ENCODE data around the gene KRTAP19-5.

The KRTAP19-5 gene

GRCh38 chr21:30487336-30487735 lies 14.6 kb downstream of the KRTAP19-5 start, which contains the start of gene KRTAP19-2:
TSS of gene KRTAP19-2 (minus strand) at chr21:30487436. CDS start at chr21:30487348, 88 bp downstream.
- DNase-seq (ENCODE audit: low read depth, low spot score), result no peak
- H3K4me3 ChIP-seq (ENCODE audit: low read depth, low read length), result no peak within 1 kb of the TSS
- ChIA-PET CTCF (no interaction called here), POLR2A (no interaction called here)
- no peak for TF ChIP-seq CTCF (IDR thresholded peaks at IDR 0.05; ENCODE audit: insufficient read depth, low read length, missing control alignments)

- H3K4me3 ChIP-seq (ENCODE audit: low read depth, low read length), result no peak overlapping the region
- ChIA-PET CTCF (no interaction called here), POLR2A (no interaction called here)
- TF ChIP-seq CTCF (IDR thresholded peaks at IDR 0.05; ENCODE audit: insufficient read depth, low read length, missing control alignments), result no peak
- DNase-seq (ENCODE audit: low read depth, low spot score), result no peak
Measured at GRCh38 chr21:30486180-30486579, 15.8 kb downstream of the KRTAP19-5 start.

GRCh38 chr21:30482130-30482529 lies 19.8 kb downstream of the KRTAP19-5 start:
- CTCF ChIA-PET, result no interaction called here
- POLR2A ChIA-PET, result no interaction called here
- H3K4me3 ChIP-seq (ENCODE audit: low read depth, low read length), result no peak overlapping the region
- no peak for DNase-seq (ENCODE audit: low read depth, low spot score)
- no peak for TF ChIP-seq CTCF (IDR thresholded peaks at IDR 0.05; ENCODE audit: insufficient read depth, low read length, missing control alignments)

GRCh38 chr21:30480145-30480544 lies 21.8 kb downstream of the KRTAP19-5 start, which contains the start of gene KRTAP19-1:
TSS of gene KRTAP19-1 (minus strand) at chr21:30480367. CDS start at chr21:30480317, 50 bp downstream.
- DNase-seq (ENCODE audit: low read depth, low spot score), result no peak
- no peak within 1 kb of the TSS for H3K4me3 ChIP-seq (ENCODE audit: low read depth, low read length)
- POLR2A ChIA-PET, result no interaction called here
- TF ChIP-seq CTCF (IDR thresholded peaks at IDR 0.05; ENCODE audit: insufficient read depth, low read length, missing control alignments), result no peak
- CTCF ChIA-PET, result no interaction called here

- TF ChIP-seq CTCF (IDR thresholded peaks at IDR 0.05; ENCODE audit: insufficient read depth, low read length, missing control alignments), result no peak
- ChIA-PET CTCF (no interaction called here), POLR2A (no interaction called here)
- no peak for DNase-seq (ENCODE audit: low read depth, low spot score)
- H3K4me3 ChIP-seq (ENCODE audit: low read depth, low read length), result no peak overlapping the region
Measured at GRCh38 chr21:30479259-30479658, 22.7 kb downstream of the KRTAP19-5 start.

GRCh38 chr21:30478004-30478403 lies 23.9 kb downstream of the KRTAP19-5 start:
- H3K4me3 ChIP-seq (ENCODE audit: low read depth, low read length), result no peak overlapping the region
- no peak for DNase-seq (ENCODE audit: low read depth, low spot score)
- TF ChIP-seq CTCF (IDR thresholded peaks at IDR 0.05; ENCODE audit: insufficient read depth, low read length, missing control alignments), result no peak
- ChIA-PET CTCF (no interaction called here), POLR2A (no interaction called here)
